Activated T-cell treated with anti-CD3 and anti-CD28 coated beads, Interleukin-2, amount 50 U/mL, for 72 hours (primary cell): ENCODE results near the gene SGK2. TPM values are rescaled to one million over a fixed set of nuclear protein-coding genes. Genes with fewer than 3 reads are reported as not detected.

Experiments
- ATAC-seq, 2 donors: fragments of 150-1000 bp; cut with Tn5 transposase; replicated peaks in 1 of 2; 2 replicates each; pipeline ENCODE4 v1.10.0; 2021; ENCODE audit warnings: moderate library complexity in 2 of 2, mild to moderate bottlenecking in 1 of 2
- DNase-seq, 2 donors: peaks; one replicate each; pipeline ENCODE4 v3.0.0; 2021 to 2022; ENCODE audit warnings: mixed read lengths in 1 of 2
- H3K27ac Mint-ChIP-seq: one replicate; pipeline ENCODE4 v1.8.0; 2022; ENCODE audit warnings: mild to moderate bottlenecking, moderate library complexity, mixed read lengths
- H3K27me3 Mint-ChIP-seq: one replicate; pipeline ENCODE4 v1.8.0; 2022; ENCODE audit warnings: low read depth, mixed read lengths
- H3K36me3 Mint-ChIP-seq, 2 donors: one replicate each; pipeline ENCODE4 v1.8.0; 2022; ENCODE audit warnings: mixed read lengths in 2 of 2, mild to moderate bottlenecking in 1 of 2; ENCODE audit not compliant: insufficient read depth in 2 of 2
- H3K4me1 Mint-ChIP-seq: one replicate; pipeline ENCODE4 v1.8.0; 2022; ENCODE audit warnings: low read depth, mixed read lengths
- H3K4me3 Mint-ChIP-seq, 2 donors: one replicate each; pipeline ENCODE4 v1.8.0; 2022; ENCODE audit warnings: mild to moderate bottlenecking in 2 of 2, mixed read lengths in 2 of 2, moderate library complexity in 2 of 2
- H3K9me3 Mint-ChIP-seq, 2 donors: one replicate each; pipeline ENCODE4 v1.8.0; 2022; ENCODE audit warnings: mixed read lengths in 2 of 2
- total RNA-seq, 2 donors: library from RNA; stranded (reverse); gene quantifications; one replicate each; pipeline ENCODE4 v1.2.3, GENCODE V29; 2022

Gene SGK2
- total RNA-seq, 2 donors from 2014 or later, result 1.4 to 1.7 TPM

DNA sequence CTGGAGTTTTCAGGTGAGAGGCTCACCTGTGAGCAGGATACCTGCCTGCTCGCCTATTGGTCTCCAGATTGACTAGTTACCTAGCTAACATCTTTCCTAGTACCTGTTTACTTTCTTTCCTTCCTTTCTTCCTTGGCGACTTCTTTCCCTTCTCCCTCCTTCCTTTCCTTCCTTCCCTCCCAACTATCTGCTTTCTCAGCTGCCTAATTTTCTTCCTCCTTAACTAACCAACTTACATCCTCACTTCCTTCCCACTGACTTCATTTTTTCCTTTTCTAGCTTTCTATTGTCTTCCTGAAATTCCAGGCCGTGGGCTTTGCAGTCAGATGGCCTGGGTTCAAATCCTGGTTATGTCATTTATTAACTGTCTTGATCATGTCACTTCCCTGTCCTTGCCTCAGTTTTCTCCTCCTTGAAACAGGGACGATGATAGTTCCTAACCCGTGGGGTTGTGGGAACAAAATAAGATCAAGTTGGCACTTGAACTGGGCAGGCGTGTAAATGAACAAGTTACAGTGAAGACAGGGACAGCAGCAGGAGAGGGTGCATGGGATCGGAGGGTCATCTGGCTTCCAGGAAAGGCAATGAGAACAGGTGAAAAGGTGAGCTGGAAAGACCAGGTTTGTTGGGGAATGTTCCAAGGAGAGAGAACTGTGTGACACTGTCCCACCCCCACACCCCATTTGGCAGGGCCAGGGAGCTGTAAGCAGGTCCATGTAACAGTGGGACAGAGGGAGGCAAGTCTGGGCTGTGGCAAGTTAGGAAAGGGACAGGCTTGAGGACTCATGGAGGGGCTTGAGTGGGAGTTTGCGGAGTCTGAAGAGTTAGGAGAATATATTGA is 540 bp downstream of the SGK2 start:
- DNase-seq, result no peak
- peaks cover 5% of the 10 kb centered on the region for H3K27me3 Mint-ChIP-seq
- no peaks in the 10 kb centered on the region for H3K9me3 Mint-ChIP-seq
- ATAC-seq, result no peak
- no peak overlapping the region for H3K27ac Mint-ChIP-seq
- no peaks in the 10 kb centered on the region for H3K4me1 Mint-ChIP-seq
- H3K36me3 Mint-ChIP-seq, result no peaks in the 10 kb centered on the region
- no peak overlapping the region for H3K4me3 Mint-ChIP-seq

DNA sequence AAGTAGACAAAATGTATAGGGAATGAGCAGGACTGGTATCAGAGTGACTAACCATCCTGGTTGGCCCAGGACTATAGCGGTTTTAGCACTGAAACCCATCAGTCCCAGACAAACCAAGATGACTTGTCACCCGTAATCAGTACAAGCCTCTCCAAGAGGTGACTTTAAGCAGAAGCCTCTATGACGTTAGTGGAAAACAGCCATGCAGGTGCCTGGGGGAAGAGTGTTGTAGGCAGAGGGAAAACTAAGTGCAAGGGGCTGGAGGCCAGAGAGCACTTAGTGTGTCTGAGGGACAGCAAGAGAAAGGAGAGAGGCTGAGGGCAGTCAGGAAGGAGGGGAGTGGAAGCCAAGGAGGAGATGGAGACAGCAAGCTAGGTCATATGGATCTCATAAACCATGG is 2.1 kb downstream of the SGK2 start:
- no peaks in the 10 kb centered on the region for H3K36me3 Mint-ChIP-seq
- ATAC-seq, result no peak
- H3K27me3 Mint-ChIP-seq, result peaks cover 5% of the 10 kb centered on the region
- no peak for DNase-seq
- H3K27ac Mint-ChIP-seq, result no peak overlapping the region
- H3K4me3 Mint-ChIP-seq, result no peak overlapping the region
- H3K4me1 Mint-ChIP-seq, result no peaks in the 10 kb centered on the region
- no peaks in the 10 kb centered on the region for H3K9me3 Mint-ChIP-seq

DNA sequence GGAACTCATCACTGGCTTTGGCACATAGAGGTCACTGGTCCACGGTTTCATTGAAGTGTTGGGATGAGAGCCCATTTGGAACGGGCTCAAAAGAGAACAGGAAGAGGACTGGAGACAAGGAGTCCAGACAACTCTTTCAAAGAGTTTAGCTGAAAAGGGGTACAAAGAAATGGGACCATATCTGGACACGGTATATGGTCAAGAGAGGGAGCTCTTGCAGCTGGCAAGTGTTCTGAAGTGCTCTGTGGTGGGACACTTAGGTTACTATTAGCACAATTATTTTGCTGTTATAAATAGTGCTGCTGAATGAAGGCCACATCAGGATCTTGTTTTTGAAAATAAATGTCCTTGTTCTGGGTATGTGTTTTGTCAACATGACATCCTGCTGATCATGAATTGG is 4.6 kb downstream of the SGK2 start:
- Mint-ChIP-seq H3K27me3 (peaks cover 5% of the 10 kb centered on the region), H3K27ac (no peak overlapping the region), H3K36me3 (no peaks in the 10 kb centered on the region), H3K4me3 (no peak overlapping the region), H3K4me1 (no peaks in the 10 kb centered on the region), H3K9me3 (no peaks in the 10 kb centered on the region)
- ATAC-seq (no peak), DNase-seq (no peak)

DNA sequence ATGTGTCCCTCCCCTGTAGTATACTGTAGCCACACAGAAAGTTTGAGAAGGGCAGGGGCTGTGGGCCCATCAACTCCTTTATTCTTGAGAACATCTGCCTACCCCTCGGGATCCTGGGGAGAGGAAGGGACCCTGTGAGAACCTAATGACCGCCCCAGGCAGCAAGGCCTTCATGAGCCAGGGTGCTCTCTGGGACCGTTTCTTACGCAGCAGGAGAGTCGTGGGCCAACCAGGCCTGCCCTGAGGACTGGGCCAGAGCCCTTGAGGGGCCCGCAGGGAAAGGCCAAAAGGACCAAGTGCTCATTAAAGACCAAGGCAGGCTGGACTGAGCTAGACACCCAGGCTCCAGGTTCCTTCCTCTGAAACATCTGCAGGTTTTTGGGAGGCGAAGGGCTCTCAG is 5.2 kb downstream of the SGK2 start:
- Mint-ChIP-seq H3K4me3 (no peak overlapping the region), H3K9me3 (no peaks in the 10 kb centered on the region), H3K27ac (no peak overlapping the region), H3K36me3 (no peaks in the 10 kb centered on the region), H3K27me3 (peaks cover 5% of the 10 kb centered on the region), H3K4me1 (no peaks in the 10 kb centered on the region)
- no peak for DNase-seq
- ATAC-seq, result no peak

DNA sequence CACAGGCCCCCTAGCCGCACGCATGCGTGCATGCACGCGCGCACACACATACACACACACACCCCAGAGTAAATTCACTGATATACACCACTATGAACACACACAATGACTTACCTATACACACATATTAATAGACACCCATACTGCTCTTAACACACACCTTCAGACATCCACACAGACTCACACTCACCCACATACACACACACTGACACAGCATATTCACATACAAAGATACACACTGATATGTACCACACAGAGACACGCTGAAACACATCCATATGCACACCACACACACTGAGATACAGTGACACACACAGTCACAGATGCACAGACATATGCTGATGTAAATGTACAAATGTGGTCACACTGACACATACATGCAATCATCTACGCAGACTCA is 5.6 kb downstream of the SGK2 start:
- H3K4me1 Mint-ChIP-seq, result no peaks in the 10 kb centered on the region
- H3K4me3 Mint-ChIP-seq, result no peak overlapping the region
- no peak for ATAC-seq
- no peak overlapping the region for H3K27ac Mint-ChIP-seq
- peaks cover 1% of the 10 kb centered on the region for H3K27me3 Mint-ChIP-seq
- no peak for DNase-seq
- no peaks in the 10 kb centered on the region for H3K9me3 Mint-ChIP-seq
- H3K36me3 Mint-ChIP-seq, result no peaks in the 10 kb centered on the region

DNA sequence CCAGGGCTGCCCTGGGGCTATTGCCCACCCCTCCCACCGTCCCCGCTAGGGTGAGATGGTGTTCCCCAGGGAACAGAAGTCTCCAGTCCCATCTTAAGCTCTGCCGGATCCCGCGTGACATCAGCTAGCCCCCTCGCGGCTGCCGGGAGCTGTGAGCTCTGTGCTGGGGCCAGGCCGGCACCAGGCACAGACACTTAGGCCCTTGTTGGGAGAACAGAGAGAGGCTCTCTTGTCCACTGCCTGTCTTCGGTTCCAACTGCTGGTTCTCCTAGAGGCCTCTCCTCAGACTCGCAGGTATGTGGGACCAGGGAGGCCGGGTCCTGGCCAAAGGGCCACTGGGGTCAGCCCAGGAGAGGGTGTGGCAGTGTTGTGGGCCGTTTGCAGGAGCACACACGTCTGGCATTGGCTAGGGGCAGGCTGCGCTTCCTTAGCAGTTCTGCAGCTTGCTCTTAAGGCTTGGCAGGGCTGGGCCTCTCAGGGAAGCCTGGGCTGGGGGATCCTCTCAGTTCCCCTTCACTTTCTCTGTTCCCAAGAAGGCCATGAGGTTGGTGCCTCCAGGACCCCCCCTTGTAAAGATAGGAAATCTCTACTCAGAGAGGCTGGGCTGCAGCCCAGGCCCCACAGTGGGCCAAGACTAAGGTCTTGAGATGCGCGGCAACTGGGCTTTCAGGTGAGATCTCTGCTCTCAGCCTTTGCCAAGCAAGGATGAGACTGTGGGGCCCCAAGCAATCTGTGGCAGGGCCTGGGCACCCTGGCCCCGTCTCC is 6.3 kb downstream of the SGK2 start:
- Mint-ChIP-seq H3K4me1 (no peaks in the 10 kb centered on the region), H3K36me3 (no peaks in the 10 kb centered on the region), H3K27me3 (no peaks in the 10 kb centered on the region), H3K4me3 (no peak overlapping the region), H3K9me3 (no peaks in the 10 kb centered on the region), H3K27ac (no peak overlapping the region)
- DNase-seq, result no peak
- no peak for ATAC-seq

DNA sequence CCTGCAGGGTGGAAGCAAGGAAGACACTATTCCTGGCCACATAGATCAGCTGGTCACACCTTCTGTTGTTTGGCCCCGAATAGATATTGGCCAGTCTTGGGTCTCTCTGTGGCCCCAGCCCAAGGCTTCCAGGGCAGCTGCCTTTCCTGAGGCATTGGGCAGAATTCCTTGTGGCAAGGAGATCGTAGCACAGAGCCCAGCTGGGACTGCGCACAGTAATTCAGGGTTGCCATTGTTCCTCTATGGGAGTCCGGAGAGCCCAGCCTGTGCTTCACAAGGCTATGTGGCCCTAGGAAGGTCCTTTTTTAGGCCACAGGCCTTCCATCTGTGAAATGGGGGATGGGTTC is 6.9 kb downstream of the SGK2 start:
- H3K27me3 Mint-ChIP-seq, result no peaks in the 10 kb centered on the region
- H3K4me1 Mint-ChIP-seq, result no peaks in the 10 kb centered on the region
- no peaks in the 10 kb centered on the region for H3K36me3 Mint-ChIP-seq
- no peak overlapping the region for H3K27ac Mint-ChIP-seq
- DNase-seq (no peak), ATAC-seq (no peak)
- no peak overlapping the region for H3K4me3 Mint-ChIP-seq
- no peaks in the 10 kb centered on the region for H3K9me3 Mint-ChIP-seq

DNA sequence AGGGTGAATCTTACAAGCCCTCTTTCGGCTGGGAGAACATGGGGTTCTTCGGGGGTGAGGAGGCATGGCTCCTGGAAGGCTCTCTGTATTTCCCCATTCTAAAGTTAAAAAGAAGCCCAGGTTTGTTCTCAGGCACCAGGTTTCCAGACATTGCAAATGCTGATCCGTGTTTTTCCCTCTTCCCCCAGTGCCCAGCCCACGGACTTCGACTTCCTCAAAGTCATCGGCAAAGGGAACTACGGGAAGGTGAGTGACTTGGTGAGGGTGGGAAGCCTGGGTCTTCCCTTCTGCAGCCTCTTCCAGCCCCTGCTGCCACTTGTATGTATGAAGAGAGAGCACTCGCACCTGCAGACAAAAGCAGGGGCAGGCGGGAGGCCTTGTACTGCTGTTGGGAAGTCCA is 8.7 kb downstream of the SGK2 start:
- Mint-ChIP-seq H3K9me3 (no peaks in the 10 kb centered on the region), H3K27ac (no peak overlapping the region), H3K4me3 (no peak overlapping the region), H3K27me3 (no peaks in the 10 kb centered on the region), H3K4me1 (no peaks in the 10 kb centered on the region), H3K36me3 (no peaks in the 10 kb centered on the region)
- DNase-seq (no peak), ATAC-seq (no peak)

DNA sequence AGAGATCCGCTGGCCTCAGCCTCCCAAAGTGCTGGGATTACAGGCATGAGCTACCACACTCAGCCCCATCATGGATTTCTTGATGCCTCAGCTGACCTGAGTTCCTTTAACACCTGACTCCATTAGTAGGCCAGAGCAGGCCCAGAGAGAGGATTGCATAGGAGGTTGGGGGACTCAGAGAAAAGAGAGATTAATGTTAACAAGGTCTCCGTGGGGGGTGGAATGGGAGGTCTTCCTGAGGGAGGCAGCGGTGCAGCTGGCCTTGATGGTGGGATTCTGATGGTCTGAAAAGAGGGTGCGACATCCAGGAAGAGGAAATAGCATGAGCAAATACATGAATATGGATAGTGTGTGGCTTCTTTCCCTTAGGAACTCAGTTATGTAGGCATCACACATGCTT is 9.9 kb downstream of the SGK2 start:
- no peak overlapping the region for H3K27ac Mint-ChIP-seq
- ATAC-seq (no peak), DNase-seq (no peak)
- H3K4me3 Mint-ChIP-seq, result no peak overlapping the region
- no peaks in the 10 kb centered on the region for H3K36me3 Mint-ChIP-seq
- H3K4me1 Mint-ChIP-seq, result no peaks in the 10 kb centered on the region
- H3K9me3 Mint-ChIP-seq, result no peaks in the 10 kb centered on the region
- no peaks in the 10 kb centered on the region for H3K27me3 Mint-ChIP-seq

DNA sequence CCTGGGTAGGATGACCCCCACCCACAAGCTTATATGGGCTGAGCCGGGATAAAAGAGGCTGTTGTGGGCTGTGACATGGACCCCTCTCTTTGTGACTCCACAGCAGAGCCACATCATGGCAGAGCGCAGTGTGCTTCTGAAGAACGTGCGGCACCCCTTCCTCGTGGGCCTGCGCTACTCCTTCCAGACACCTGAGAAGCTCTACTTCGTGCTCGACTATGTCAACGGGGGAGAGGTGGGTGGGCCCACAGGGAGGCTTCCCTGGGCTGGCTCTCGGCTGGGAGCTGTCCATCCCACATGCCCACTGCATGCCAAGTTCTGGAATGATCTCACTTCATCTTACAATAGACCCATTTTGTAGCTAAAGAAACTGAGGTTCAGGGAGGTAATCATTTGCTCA is 10.5 kb downstream of the SGK2 start:
- no peaks in the 10 kb centered on the region for H3K9me3 Mint-ChIP-seq
- H3K4me3 Mint-ChIP-seq, result no peak overlapping the region
- H3K4me1 Mint-ChIP-seq, result no peaks in the 10 kb centered on the region
- DNase-seq (no peak), ATAC-seq (no peak)
- no peaks in the 10 kb centered on the region for H3K27me3 Mint-ChIP-seq
- no peak overlapping the region for H3K27ac Mint-ChIP-seq
- no peaks in the 10 kb centered on the region for H3K36me3 Mint-ChIP-seq

DNA sequence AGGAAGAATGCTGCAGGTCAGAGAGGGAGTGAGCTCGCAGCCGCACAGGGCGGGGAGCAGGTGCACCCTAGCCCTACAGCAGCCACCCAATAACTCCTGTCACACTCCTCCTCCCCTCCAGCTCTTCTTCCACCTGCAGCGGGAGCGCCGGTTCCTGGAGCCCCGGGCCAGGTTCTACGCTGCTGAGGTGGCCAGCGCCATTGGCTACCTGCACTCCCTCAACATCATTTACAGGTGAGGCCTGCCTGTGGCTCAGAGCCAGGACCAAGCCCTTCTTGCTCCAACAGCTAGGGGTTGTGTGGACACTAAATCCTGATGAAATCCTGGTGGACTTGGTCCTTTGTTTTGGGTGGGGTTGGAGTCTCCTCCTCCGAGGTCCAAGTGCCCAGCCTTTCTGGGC is 11.7 kb downstream of the SGK2 start:
- ATAC-seq (no peak), DNase-seq (no peak)
- H3K9me3 Mint-ChIP-seq, result no peaks in the 10 kb centered on the region
- H3K4me1 Mint-ChIP-seq, result no peaks in the 10 kb centered on the region
- H3K4me3 Mint-ChIP-seq, result no peak overlapping the region
- no peaks in the 10 kb centered on the region for H3K36me3 Mint-ChIP-seq
- no peaks in the 10 kb centered on the region for H3K27me3 Mint-ChIP-seq
- H3K27ac Mint-ChIP-seq, result no peak overlapping the region

DNA sequence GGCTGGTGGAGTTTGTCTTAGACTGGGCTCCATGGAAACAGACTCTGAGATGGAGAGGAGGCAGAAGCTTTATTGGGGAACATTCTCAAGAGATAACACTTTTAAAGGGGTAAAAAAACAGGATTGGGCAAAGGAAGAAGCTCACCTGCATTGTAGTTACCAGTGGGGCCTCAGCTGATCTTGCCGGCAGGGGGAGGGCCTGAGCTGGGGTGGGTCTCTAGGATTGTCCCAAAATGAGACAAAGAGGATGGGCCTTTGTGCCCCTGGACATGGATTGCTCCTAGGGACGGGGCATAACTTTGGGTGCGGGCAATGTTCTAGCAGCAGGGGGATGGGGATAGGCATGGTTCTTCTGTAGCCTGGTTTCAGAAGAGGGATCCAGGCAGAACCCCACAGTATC is 12.5 kb downstream of the SGK2 start:
- no peak overlapping the region for H3K4me3 Mint-ChIP-seq
- no peaks in the 10 kb centered on the region for H3K36me3 Mint-ChIP-seq
- no peak for DNase-seq
- no peaks in the 10 kb centered on the region for H3K4me1 Mint-ChIP-seq
- ATAC-seq, result no peak
- no peak overlapping the region for H3K27ac Mint-ChIP-seq
- no peaks in the 10 kb centered on the region for H3K27me3 Mint-ChIP-seq
- no peaks in the 10 kb centered on the region for H3K9me3 Mint-ChIP-seq

DNA sequence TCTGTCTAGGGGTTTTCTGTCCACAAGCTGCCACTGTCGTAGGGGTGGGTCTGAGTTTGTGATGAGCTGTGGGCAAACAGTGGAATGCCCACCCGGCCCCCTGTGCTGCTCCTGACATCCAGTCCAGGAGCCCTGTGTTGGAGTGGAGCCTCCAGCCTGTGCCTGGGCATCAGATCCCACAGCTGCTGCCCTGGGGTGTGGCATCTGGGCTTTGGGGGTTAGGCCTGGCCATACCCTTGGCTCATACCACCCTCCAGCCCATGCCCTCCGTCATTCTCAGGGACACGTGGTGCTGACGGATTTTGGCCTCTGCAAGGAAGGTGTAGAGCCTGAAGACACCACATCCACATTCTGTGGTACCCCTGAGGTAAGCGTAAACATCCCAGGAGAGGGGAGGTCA is 12.9 kb downstream of the SGK2 start:
- no peak overlapping the region for H3K4me3 Mint-ChIP-seq
- H3K36me3 Mint-ChIP-seq, result no peaks in the 10 kb centered on the region
- no peaks in the 10 kb centered on the region for H3K4me1 Mint-ChIP-seq
- ATAC-seq (no peak), DNase-seq (no peak)
- H3K27me3 Mint-ChIP-seq, result no peaks in the 10 kb centered on the region
- no peak overlapping the region for H3K27ac Mint-ChIP-seq
- H3K9me3 Mint-ChIP-seq, result no peaks in the 10 kb centered on the region

DNA sequence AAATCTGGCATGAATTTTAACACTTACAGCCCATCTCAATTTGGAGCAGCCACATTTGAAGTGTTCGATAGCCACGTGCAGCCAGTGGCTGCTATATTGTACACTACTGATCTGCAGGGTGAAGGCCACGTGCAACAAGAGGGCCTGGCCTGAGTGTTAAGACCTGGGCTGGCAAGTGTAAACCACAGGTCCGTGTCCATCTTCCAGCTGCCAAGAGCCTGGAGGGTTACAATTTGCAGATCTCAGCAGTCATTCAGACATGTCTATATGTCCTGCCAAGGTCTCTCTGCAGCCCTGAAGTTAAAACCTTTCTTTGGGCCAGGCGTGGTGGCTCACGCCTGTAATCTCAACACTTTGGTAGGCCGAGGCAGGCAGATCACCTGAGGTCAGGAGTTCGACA is 14.1 kb downstream of the SGK2 start:
- Mint-ChIP-seq H3K27ac (no peak overlapping the region), H3K9me3 (no peaks in the 10 kb centered on the region), H3K4me1 (no peaks in the 10 kb centered on the region), H3K27me3 (no peaks in the 10 kb centered on the region), H3K36me3 (no peaks in the 10 kb centered on the region), H3K4me3 (no peak overlapping the region)
- no peak for ATAC-seq
- no peak for DNase-seq
